Natural killer cell (primary cell): ENCODE results near the gene SLC23A2. TPM values are rescaled to one million over a fixed set of nuclear protein-coding genes. Genes with fewer than 3 reads are reported as not detected.

Experiments
- ATAC-seq, 3 donors: fragments of 150-1000 bp in 2 of 3; fragments of 200-7000 bp in 1 of 3; cut with Tn5 transposase; 1 replicate in 1 of 3; 2 replicates in 2 of 3; pipeline ENCODE4 v1.10.0; 2021; ENCODE audit warnings: mild to moderate bottlenecking in 2 of 3, moderate library complexity in 2 of 3
- DNase-seq, 2 donors: peaks; one replicate each; pipeline versions ENCODE4 v3.0.0 to v3.0.0-alpha.2; 2013 to 2021; ENCODE audit warnings: mixed read lengths in 1 of 2
- H3K27ac ChIP-seq: one replicate; pipeline ENCODE4 v1.5.1; 2013; ENCODE audit warnings: mild to moderate bottlenecking, low read length
- H3K27me3 ChIP-seq: one replicate; pipeline ENCODE4 v1.6.1; 2013; ENCODE audit warnings: low read length; ENCODE audit not compliant: control insufficient read depth, insufficient read depth
- H3K36me3 ChIP-seq: one replicate; pipeline ENCODE4 v1.6.1; 2013; ENCODE audit warnings: low read length; ENCODE audit not compliant: control insufficient read depth, insufficient read depth
- H3K4me1 ChIP-seq: one replicate; pipeline ENCODE4 v1.6.1; 2013; ENCODE audit warnings: low read length; ENCODE audit not compliant: control insufficient read depth, insufficient read depth
- H3K4me3 ChIP-seq: one replicate; pipeline ENCODE4 v1.5.1; 2013; ENCODE audit warnings: low read length
- H3K9me3 ChIP-seq: one replicate; pipeline ENCODE4 v1.6.1; 2013; ENCODE audit warnings: low read length; ENCODE audit not compliant: control insufficient read depth, insufficient read depth
- H3K27ac Mint-ChIP-seq, 2 donors: one replicate each; pipeline ENCODE4 v1.8.0; 2022; ENCODE audit warnings: mild to moderate bottlenecking in 2 of 2, mixed read lengths in 2 of 2, moderate library complexity in 1 of 2
- H3K27me3 Mint-ChIP-seq, 2 donors: one replicate each; pipeline ENCODE4 v1.8.0; 2022; ENCODE audit warnings: low read depth in 2 of 2, mixed read lengths in 2 of 2
- H3K36me3 Mint-ChIP-seq: one replicate; pipeline ENCODE4 v1.8.0; 2022; ENCODE audit warnings: mixed read lengths
- H3K4me1 Mint-ChIP-seq, 2 donors: one replicate each; pipeline ENCODE4 v1.8.0; 2022; ENCODE audit warnings: mixed read lengths in 2 of 2
- H3K4me3 Mint-ChIP-seq: one replicate; pipeline ENCODE4 v1.8.0; 2022; ENCODE audit warnings: mild to moderate bottlenecking, moderate library complexity, mixed read lengths
- H3K9me3 Mint-ChIP-seq, 2 donors: one replicate each; pipeline ENCODE4 v1.8.0; 2022; ENCODE audit warnings: mixed read lengths in 2 of 2
- WGBS: methylation state at CpG from one replicate; pipeline ENCODE4 v1.1.7; 2013; ENCODE audit warnings: missing lambda C conversion rate; ENCODE audit not compliant: insufficient coverage; 5-methylcytosine and 5-hydroxymethylcytosine counted together
- intact Hi-C: fragments of 100-400 bp; cut with micrococcal nuclease; formaldehyde crosslinking; loops from one replicate; pipeline ENCODE4 v1.14.2; 2022
- total RNA-seq, 4 donors: library from RNA; stranded (reverse); fragments of 120-200 nt in 1 of 4; gene quantifications; one replicate each; pipeline versions ENCODE4 v1.2.3 to v1.2.4, GENCODE V29; 2013 to 2022
- TF ChIP-seq, protein P1 (sequence below): fragments of 200-600 bp; IDR thresholded peaks from one replicate; pipeline ENCODE4 v1.8.0; 2022; ENCODE audit warnings: antibody characterized with exemption

SLC23A2 gene
- total RNA-seq, 3 donors from 2014 or later (not counting 1 experiment from before 2014, with no cell fraction given) = 21.8 to 31.5 (median 26.0) TPM

DNA sequence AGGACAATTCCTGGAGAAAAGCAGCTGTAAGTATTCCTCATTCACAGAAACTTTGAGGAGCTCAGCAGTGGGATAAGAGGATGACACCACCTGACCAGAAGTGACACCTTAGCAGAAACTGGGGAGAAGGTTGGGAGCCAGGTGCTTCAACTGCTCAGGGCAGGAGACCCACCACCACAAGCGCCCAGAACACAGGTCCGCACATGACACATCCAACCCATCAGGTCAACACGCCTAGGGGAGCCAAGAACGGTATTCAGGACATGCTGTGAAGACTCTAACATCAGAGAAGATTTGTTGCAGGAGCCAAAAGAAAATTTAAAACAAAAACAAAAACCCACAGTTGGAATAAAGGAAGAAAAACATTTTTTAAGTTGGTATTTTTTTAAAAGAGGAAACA lies 50.5 kb downstream of the SLC23A2 start:
- ATAC-seq (no peak), DNase-seq (no peak)
- no peak overlapping the region for H3K4me3 Mint-ChIP-seq
- Histone ChIP-seq H3K4me1 (no peaks in the 10 kb centered on the region), H3K9me3 (no peaks in the 10 kb centered on the region), H3K4me3 (no peak overlapping the region), H3K27ac (no peak overlapping the region), H3K36me3 (peaks cover 6% of the 10 kb centered on the region), H3K27me3 (no peaks in the 10 kb centered on the region)
- no peaks in the 10 kb centered on the region for H3K27me3 Mint-ChIP-seq
- intact Hi-C loops = loop anchor here (10.0 kb wide), 1 partner anchor 346 kb away; no protein-coding TSS in a partner anchor
- WGBS = 100% methylated on average over 4 of the region's 4 CpGs
- H3K9me3 Mint-ChIP-seq = no peaks in the 10 kb centered on the region
- peaks cover 16 to 23% of the 10 kb centered on the region in 2 donors for H3K4me1 Mint-ChIP-seq
- H3K36me3 Mint-ChIP-seq = no peaks in the 10 kb centered on the region
- TF ChIP-seq, protein P1, sequence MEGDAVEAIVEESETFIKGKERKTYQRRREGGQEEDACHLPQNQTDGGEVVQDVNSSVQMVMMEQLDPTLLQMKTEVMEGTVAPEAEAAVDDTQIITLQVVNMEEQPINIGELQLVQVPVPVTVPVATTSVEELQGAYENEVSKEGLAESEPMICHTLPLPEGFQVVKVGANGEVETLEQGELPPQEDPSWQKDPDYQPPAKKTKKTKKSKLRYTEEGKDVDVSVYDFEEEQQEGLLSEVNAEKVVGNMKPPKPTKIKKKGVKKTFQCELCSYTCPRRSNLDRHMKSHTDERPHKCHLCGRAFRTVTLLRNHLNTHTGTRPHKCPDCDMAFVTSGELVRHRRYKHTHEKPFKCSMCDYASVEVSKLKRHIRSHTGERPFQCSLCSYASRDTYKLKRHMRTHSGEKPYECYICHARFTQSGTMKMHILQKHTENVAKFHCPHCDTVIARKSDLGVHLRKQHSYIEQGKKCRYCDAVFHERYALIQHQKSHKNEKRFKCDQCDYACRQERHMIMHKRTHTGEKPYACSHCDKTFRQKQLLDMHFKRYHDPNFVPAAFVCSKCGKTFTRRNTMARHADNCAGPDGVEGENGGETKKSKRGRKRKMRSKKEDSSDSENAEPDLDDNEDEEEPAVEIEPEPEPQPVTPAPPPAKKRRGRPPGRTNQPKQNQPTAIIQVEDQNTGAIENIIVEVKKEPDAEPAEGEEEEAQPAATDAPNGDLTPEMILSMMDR = no peak
- H3K27ac Mint-ChIP-seq = peak overlapping the region in 1 of 2 donors; percentile 2

DNA sequence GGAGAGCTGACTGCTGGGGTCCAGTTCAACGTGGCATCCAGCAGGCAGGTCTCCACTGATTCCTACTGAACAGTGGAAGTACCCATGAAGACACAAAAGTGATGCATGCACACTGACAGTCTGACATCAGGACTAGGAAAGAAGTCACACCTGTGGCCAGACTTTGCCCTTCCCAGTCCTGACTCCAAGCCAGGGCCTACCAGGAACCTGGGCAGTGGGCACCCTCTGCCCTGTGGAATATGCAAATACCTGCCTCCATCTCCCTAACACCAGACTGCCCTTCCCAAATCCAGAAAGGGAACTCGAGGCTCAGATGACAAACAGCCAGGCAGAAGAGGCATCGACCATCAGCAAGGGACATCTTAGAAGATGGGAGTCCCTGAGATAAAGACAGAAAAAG lies 50.9 kb downstream of the SLC23A2 start:
- intact Hi-C loops = loop anchor here (10.0 kb wide), 1 partner anchor 346 kb away; no protein-coding TSS in a partner anchor
- ATAC-seq = no peak
- Histone ChIP-seq H3K4me1 (no peaks in the 10 kb centered on the region), H3K27me3 (no peaks in the 10 kb centered on the region), H3K4me3 (no peak overlapping the region), H3K9me3 (no peaks in the 10 kb centered on the region), H3K36me3 (peaks cover 6% of the 10 kb centered on the region), H3K27ac (no peak overlapping the region)
- TF ChIP-seq, protein P1 = no peak
- H3K4me3 Mint-ChIP-seq = no peak overlapping the region
- H3K4me1 Mint-ChIP-seq = peaks cover 16 to 23% of the 10 kb centered on the region in 2 donors
- H3K9me3 Mint-ChIP-seq = no peaks in the 10 kb centered on the region
- H3K36me3 Mint-ChIP-seq = no peaks in the 10 kb centered on the region
- 92% methylated on average over 3 of the region's 3 CpGs for WGBS
- H3K27me3 Mint-ChIP-seq = no peaks in the 10 kb centered on the region
- H3K27ac Mint-ChIP-seq = peak overlapping the region in 1 of 2 donors; percentile 63
- no peak for DNase-seq

DNA sequence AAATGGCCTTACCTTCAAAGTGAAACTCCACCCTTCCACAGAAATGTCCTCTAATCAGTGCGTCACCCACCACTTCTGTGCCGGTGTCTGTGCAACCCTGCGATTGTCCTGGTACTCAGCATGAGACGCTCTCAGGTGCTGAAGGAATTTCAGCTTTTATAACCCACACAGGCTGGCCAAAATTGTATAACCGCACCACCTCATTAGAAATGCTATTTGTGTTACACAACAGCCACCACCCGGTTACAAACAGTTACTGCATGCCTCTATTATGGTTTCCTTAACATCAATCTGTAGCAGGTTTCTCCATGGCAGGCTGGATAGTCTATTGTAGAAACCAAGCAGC lies 51.5 kb downstream of the SLC23A2 start:
- intact Hi-C loops = loop anchor here (10.0 kb wide), 1 partner anchor 345 kb away; no protein-coding TSS in a partner anchor
- peak; percentile 55 to 66 (median 59) for ATAC-seq
- WGBS = 46% methylated on average over 6 of the region's 6 CpGs
- H3K27ac ChIP-seq = no peak overlapping the region
- no peaks in the 10 kb centered on the region for H3K9me3 ChIP-seq
- Mint-ChIP-seq H3K27me3 (no peaks in the 10 kb centered on the region), H3K4me3 (no peak overlapping the region), H3K4me1 (peaks cover 16 to 23% of the 10 kb centered on the region in 2 donors), H3K36me3 (no peaks in the 10 kb centered on the region), H3K9me3 (no peaks in the 10 kb centered on the region), H3K27ac (peak overlapping the region in 1 of 2 donors; percentile 63)
- peaks cover 6% of the 10 kb centered on the region for H3K36me3 ChIP-seq
- H3K4me3 ChIP-seq = no peak overlapping the region
- peak in 1 of 2 donors; percentile 59 for DNase-seq
- TF ChIP-seq, protein P1 = no peak
- H3K27me3 ChIP-seq = no peaks in the 10 kb centered on the region
- H3K4me1 ChIP-seq = no peaks in the 10 kb centered on the region
